GM19240 (cell line): ENCODE results near the gene HEXD.

Experiments
- DNase-seq: peaks from one replicate; pipeline ENCODE4 v3.0.0; 2011; ENCODE audit warnings: low spot score; ENCODE audit not compliant: insufficient read length

The HEXD gene

GRCh38 chr17:82414548-82415281 lies 3.4 kb upstream of the HEXD start:
- DNase-seq: peak; percentile 79

- no peak for DNase-seq
Measured at GRCh38 chr17:82415336-82415735, 2.8 kb upstream of the HEXD start.

- no peak for DNase-seq
Measured at GRCh38 chr17:82415786-82416185, 2.4 kb upstream of the HEXD start.

- no peak for DNase-seq
Measured at GRCh38 chr17:82416264-82416663, 1.9 kb upstream of the HEXD start.

GRCh38 chr17:82416771-82417170 lies 1.4 kb upstream of the HEXD start:
- no peak for DNase-seq

- DNase-seq: no peak
Measured at GRCh38 chr17:82419540-82419939, 1.4 kb downstream of the HEXD start.

GRCh38 chr17:82424001-82424862 lies 6.1 kb downstream of the HEXD start:
- DNase-seq: no peak

- DNase-seq: no peak
Measured at GRCh38 chr17:82424863-82425159, 6.7 kb downstream of the HEXD start.

GRCh38 chr17:82428546-82428945 lies 10.4 kb downstream of the HEXD start:
- no peak for DNase-seq

GRCh38 chr17:82429824-82430223 lies 11.7 kb downstream of the HEXD start:
- DNase-seq: no peak

- no peak for DNase-seq
Measured at GRCh38 chr17:82432017-82432416, 13.9 kb downstream of the HEXD start.

GRCh38 chr17:82433560-82434215 lies 15.5 kb downstream of the HEXD start:
- DNase-seq: no peak

- no peak for DNase-seq
Measured at GRCh38 chr17:82434216-82434565, 16.0 kb downstream of the HEXD start.

GRCh38 chr17:82435103-82435502 lies 17.0 kb downstream of the HEXD start:
- DNase-seq: no peak

GRCh38 chr17:82435601-82436583 lies 17.7 kb downstream of the HEXD start:
- DNase-seq: no peak

- DNase-seq: no peak
Measured at GRCh38 chr17:82436601-82437324, 18.6 kb downstream of the HEXD start.

GRCh38 chr17:82437325-82437668 lies 19.1 kb downstream of the HEXD start:
- DNase-seq: no peak

GRCh38 chr17:82438401-82439193 lies 20.4 kb downstream of the HEXD start:
- no peak for DNase-seq

GRCh38 chr17:82439194-82439828 lies 21.2 kb downstream of the HEXD start:
- DNase-seq: no peak
